Choroid plexus epithelial cell (primary cell): ENCODE measurements around the gene LSM6.

Experiments used
- DNase-seq: peaks from one replicate; pipeline ENCODE4 v3.0.0-alpha.2; 2010; ENCODE audit warnings: low read depth
- H3K4me3 ChIP-seq: 2 replicates; pipeline ENCODE4 v1.5.1; 2011; ENCODE audit warnings: low read depth, mild to moderate bottlenecking, control low read depth, low read length, moderate library complexity
- TF ChIP-seq, protein P1 (sequence below): conservative IDR thresholded peaks from 2 replicates; pipeline ENCODE4 v1.5.1; 2011; ENCODE audit warnings: low read depth, mild to moderate bottlenecking, control low read depth, inconsistent platforms, low read length, moderate library complexity

The LSM6 gene

GRCh38 chr4:146161243-146161642 lies 14.3 kb upstream of the LSM6 start:
- TF ChIP-seq, protein P1, sequence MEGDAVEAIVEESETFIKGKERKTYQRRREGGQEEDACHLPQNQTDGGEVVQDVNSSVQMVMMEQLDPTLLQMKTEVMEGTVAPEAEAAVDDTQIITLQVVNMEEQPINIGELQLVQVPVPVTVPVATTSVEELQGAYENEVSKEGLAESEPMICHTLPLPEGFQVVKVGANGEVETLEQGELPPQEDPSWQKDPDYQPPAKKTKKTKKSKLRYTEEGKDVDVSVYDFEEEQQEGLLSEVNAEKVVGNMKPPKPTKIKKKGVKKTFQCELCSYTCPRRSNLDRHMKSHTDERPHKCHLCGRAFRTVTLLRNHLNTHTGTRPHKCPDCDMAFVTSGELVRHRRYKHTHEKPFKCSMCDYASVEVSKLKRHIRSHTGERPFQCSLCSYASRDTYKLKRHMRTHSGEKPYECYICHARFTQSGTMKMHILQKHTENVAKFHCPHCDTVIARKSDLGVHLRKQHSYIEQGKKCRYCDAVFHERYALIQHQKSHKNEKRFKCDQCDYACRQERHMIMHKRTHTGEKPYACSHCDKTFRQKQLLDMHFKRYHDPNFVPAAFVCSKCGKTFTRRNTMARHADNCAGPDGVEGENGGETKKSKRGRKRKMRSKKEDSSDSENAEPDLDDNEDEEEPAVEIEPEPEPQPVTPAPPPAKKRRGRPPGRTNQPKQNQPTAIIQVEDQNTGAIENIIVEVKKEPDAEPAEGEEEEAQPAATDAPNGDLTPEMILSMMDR = no peak
- H3K4me3 ChIP-seq = no peak overlapping the region
- no peak for DNase-seq

DNA sequence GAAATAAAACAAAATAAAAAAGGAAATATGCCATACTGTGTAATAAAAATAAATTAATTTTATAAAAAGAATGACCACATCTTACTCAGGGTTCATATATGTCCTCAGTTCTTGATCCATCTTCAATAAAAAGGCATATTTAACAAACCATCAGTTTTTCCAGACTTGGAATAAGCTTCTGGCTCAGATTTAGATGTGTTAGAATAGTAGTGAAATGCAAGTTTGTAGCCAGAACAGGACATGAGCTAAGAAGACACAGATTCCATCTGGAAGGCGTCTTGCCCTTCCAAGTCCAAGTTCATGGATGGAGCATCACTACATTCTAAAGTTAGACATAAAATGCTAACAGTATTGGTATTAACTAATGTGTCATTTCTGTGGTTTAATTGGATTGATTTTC lies 10.3 kb upstream of the LSM6 start:
- H3K4me3 ChIP-seq = no peak overlapping the region
- DNase-seq = no peak
- TF ChIP-seq, protein P1 = no peak

DNA sequence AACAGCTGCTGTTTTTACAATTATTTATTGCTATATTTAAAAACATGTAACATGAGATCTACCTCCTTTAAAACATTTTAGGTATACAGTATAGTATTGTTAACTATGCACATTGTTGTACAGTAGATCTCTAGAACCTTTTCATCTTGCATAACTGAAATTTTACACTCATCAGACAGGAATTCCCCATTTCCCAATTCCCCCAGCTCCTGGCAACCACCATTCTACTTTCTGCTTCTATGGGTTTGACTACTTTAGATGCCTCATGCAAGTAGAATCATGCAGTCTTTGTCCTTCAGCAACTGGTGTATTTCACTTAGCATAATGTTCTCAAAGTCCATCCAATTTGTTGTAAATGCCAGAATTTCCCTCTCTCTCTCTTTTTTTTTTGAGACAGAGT lies 9.7 kb upstream of the LSM6 start:
- peak; percentile 83 for DNase-seq
- H3K4me3 ChIP-seq = no peak overlapping the region
- TF ChIP-seq, protein P1 = no peak

DNA sequence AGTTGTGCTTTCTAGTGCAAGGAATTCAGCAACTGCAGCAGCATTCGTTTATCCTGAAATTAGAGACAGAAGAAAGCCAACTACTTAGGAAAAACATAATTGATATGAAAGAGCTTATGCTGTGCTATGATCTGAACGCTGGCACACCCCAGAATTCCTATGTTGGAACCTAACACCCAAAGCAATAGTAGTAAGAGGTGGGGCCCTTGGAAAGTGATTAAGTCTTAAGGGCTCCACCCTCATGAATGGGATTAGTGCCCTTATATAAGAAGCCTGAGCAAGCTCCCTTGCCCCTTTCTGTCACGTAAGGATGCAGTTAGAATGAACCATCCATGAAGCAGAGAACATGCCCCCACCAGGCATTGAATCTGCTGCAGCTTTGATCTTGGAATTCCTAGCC lies 5.4 kb upstream of the LSM6 start:
- DNase-seq = no peak
- TF ChIP-seq, protein P1 = no peak
- H3K4me3 ChIP-seq = no peak overlapping the region

DNA sequence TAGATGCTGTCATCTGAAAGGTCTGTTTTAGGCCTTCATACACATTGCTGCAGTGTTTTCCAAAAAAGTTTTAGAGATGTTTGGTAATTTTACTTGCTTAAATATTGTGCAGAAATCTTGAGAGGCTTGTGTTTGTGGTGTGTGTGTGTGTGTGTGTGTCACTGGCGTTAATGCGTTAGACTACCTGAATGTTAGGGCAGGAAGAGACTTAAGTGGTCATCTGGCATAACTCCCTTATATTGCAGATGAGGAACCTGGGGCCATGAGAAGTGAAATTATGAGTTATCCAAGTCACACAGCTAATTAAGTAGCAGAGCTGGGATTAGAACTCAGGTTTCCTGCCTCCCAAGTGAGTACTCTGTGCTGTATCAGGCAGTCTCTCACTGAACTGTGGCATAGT lies 1.4 kb downstream of the LSM6 start:
- DNase-seq = no peak
- TF ChIP-seq, protein P1 = no peak
- H3K4me3 ChIP-seq = no peak overlapping the region

DNA sequence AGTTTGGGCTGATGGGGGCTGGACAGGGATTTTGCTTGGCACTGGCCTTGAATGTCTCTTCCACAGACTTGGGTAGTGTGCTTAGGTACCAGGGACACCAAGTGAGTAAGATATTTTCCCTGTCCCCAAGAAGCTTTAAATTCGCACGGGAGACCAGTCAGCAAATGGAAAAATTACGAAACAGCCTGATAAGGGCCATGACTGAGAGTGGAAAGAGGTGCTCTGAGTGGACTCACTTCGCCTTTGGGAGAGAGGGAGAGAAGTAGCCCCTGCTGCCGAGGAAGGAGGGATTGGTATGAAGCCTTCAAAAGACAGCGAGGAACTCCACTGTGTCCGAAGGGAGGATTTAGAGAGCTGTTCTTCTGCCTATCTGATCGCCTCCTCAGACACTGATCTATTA lies 2.6 kb downstream of the LSM6 start:
- H3K4me3 ChIP-seq = no peak overlapping the region
- DNase-seq = no peak
- TF ChIP-seq, protein P1 = no peak

DNA sequence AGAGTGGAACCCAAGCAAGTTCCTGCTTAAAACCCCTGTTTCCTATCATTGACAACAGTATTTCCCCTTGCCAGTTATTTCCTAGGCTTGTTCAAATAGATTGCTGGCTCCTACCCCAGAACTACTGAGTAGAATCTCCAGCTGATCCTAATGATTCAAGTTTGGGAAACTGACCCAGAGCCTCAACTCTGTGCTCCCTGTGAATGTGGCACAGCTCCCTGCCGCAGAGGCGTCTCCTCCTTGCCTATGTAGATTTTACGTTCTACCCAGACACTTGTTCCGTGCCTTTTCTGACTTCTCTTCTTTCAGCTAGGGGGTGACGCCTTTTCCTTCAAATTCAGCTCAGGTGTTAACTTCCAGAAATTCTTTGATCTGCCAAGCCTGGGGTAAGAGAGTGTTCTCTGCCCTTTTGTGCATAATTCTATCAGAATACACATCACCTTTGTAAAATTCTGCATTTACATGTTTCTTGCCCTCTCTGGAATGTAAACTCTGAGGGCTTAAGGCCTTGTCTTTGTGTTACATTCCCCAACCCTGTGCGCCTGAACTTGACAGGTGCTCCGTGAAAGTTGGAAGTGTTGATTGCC lies 4.4 kb downstream of the LSM6 start:
- no peak overlapping the region for H3K4me3 ChIP-seq
- TF ChIP-seq, protein P1 = no peak
- DNase-seq = no peak
